Measurements from ENCODE around the gene PANX1. TPM values are rescaled to one million over a fixed set of nuclear protein-coding genes. Genes with fewer than 3 reads are reported as not detected.

Gene PANX1
- polyA plus RNA-seq, 1 of the 3 experiments (the other 2 are of a cell fraction), result 11.1 TPM

DNA sequence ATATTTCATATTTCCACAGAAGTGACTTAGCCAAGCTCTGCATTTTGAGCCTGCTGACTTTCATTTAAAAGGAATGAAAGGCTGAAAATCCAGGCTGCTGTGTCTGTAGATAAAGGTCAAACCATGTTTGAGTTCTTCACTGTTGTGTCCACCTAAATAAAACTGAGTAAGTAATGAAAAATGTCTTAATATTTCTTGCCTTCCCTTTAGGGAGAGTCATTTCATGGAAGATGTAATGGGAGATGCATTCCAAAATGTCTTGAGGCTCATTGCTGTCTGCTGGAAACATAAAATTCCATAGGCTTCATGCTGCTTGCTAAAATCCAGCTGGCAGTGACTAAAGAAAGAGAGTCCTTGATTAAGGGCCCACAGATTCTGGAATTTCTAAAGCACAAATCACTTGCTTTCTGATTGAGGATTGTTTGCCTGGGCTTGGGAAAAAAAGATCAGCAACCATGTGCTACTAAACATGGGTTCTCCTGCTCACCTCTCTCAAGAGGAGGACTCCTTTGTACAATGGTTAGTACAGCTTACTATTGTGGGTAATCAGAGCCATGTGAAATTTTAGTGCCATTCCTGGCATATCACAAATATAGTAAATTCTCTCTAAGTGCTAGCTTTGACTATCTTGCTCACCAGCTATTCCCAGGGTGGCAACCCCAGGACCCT, 56.9 kb downstream of the PANX1 start:
- ChIA-PET CTCF (interaction anchor here (1.0 to 2.3 kb wide), 3 partner anchors 11 to 263 kb away, joined by 3 to 5 read pairs (median 3); partner anchors contain the start of gene PANX1), POLR2A (no interaction called here)
- peaks cover 23 to 33% of the 10 kb centered on the region in 2 experiments for H3K36me3 ChIP-seq (replicated peaks in 1 of 2; ENCODE audit: control insufficient read depth in 1 of 2, insufficient read depth in 2 of 2, low read length in 1 of 2)
- H3K9me2 ChIP-seq, result no peaks in the 10 kb centered on the region
- H3K4me3 ChIP-seq (ENCODE audit: low read depth in 2 of 2, low read length in 1 of 2), result no peak overlapping the region
- no peak overlapping the region for H3K9ac ChIP-seq
- no peak overlapping the region for H2AFZ ChIP-seq (ENCODE audit: low read depth)
- H3K79me2 ChIP-seq (ENCODE audit: insufficient read depth), result no peaks in the 10 kb centered on the region
- no peaks in the 10 kb centered on the region for H3K27me3 ChIP-seq (ENCODE audit: insufficient read depth)
- H3K4me1 ChIP-seq (ENCODE audit: control insufficient read depth in 1 of 2, insufficient read depth in 2 of 2, low read depth in 1 of 2, low read length in 1 of 2), result peaks cover 0 to 12% of the 10 kb centered on the region in 2 experiments; a peak in 2 of 4 replicates
- H3F3A ChIP-seq (replicated peaks; ENCODE audit: insufficient read depth), result peaks cover 17% of the 10 kb centered on the region
- no peak for DNase-seq
- no peaks in the 10 kb centered on the region for H3K9me3 ChIP-seq
- 0 out of 2 replicates have a peak overlapping the region, but pooled peaks have one; percentile 6 for H3K4me2 ChIP-seq
- H4K20me1 ChIP-seq (ENCODE audit: insufficient read depth), result no peaks in the 10 kb centered on the region
- H3K27ac ChIP-seq (ENCODE audit: low read depth in 2 of 2, low read length in 1 of 2), result peak overlapping the region; percentile 43 to 51; a peak in 3 of 4 replicates
- TF ChIP-seq, protein P1, sequence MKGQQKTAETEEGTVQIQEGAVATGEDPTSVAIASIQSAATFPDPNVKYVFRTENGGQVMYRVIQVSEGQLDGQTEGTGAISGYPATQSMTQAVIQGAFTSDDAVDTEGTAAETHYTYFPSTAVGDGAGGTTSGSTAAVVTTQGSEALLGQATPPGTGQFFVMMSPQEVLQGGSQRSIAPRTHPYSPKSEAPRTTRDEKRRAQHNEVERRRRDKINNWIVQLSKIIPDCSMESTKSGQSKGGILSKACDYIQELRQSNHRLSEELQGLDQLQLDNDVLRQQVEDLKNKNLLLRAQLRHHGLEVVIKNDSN (IDR thresholded peaks at IDR 0.05; ENCODE audit: borderline replicate concordance, low read depth), result no peak
- TF ChIP-seq TCF12 (IDR thresholded peaks at IDR 0.05) (peak; percentile 44; the same call in 1 of the 2 replicates), EP300 (IDR thresholded peaks at IDR 0.05; ENCODE audit: borderline replicate concordance in 1 of 2, low read depth in 1 of 2, low read length in 1 of 2) (peak in 1 of 2 experiments; percentile 43; a peak in 1 of 4 replicates), GATA2 (CRISPR knock-in tag; IDR thresholded peaks at IDR 0.05) (no peak), RXRA (IDR thresholded peaks at IDR 0.05; ENCODE audit: borderline replicate concordance, low read depth) (no peak), YY1 (IDR thresholded peaks at IDR 0.05; ENCODE audit: low read depth) (no peak), JUND (IDR thresholded peaks at IDR 0.05) (peak; percentile 49; the same call in 1 of the 2 replicates), FOXM1 (IDR thresholded peaks at IDR 0.05; ENCODE audit: low read depth) (no peak), NFIC (IDR thresholded peaks at IDR 0.05; ENCODE audit: borderline replicate concordance) (0 out of 2 replicates have a peak, but pooled peaks have one; percentile 6), TAF1 (IDR thresholded peaks at IDR 0.05; ENCODE audit: borderline replicate concordance, low read depth, low read length) (no peak), EZH2phosphoT487 (IDR thresholded peaks at IDR 0.05; ENCODE audit: borderline replicate concordance, low read depth) (no peak)
- TF ChIP-seq, protein P2, sequence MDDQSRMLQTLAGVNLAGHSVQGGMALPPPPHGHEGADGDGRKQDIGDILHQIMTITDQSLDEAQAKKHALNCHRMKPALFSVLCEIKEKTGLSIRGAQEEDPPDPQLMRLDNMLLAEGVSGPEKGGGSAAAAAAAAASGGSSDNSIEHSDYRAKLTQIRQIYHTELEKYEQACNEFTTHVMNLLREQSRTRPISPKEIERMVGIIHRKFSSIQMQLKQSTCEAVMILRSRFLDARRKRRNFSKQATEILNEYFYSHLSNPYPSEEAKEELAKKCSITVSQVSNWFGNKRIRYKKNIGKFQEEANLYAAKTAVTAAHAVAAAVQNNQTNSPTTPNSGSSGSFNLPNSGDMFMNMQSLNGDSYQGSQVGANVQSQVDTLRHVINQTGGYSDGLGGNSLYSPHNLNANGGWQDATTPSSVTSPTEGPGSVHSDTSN (IDR thresholded peaks at IDR 0.05), result peak; percentile 34; the same call in 1 of the 2 replicates
- TF ChIP-seq, protein P3, sequence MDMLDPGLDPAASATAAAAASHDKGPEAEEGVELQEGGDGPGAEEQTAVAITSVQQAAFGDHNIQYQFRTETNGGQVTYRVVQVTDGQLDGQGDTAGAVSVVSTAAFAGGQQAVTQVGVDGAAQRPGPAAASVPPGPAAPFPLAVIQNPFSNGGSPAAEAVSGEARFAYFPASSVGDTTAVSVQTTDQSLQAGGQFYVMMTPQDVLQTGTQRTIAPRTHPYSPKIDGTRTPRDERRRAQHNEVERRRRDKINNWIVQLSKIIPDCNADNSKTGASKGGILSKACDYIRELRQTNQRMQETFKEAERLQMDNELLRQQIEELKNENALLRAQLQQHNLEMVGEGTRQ (IDR thresholded peaks at IDR 0.05; ENCODE audit: borderline replicate concordance, low read depth, low read length), result no peak
